Measurements from ENCODE around the gene TCERG1L.

Gene TCERG1L

DNA sequence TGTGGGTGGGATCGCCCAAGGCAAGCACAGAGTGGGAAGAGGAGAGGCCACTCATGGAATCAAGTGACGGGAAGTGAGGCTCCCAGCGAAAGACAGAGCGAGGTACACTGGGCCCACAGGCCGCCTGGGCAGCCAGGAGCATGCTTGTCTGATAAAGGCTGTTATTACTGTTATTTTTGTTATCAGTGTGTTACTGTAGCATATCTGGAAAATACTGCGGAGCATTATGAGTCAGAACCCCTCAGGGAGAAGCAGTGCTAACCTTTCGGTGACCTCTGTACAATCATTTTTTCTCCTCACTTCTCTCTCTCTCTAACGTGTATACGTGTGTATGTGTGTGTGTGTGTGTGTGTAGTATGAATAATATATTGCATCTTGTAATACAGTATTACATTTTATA lies 3.8 kb upstream of the TCERG1L start:
- Histone ChIP-seq H3K4me3 (ENCODE audit: low read depth, low read length) (no peak overlapping the region), H3K9ac (ENCODE audit: low read length) (no peak overlapping the region), H3K27me3 (ENCODE audit: control insufficient read depth, insufficient read depth, low read length) (peaks cover 8% of the 10 kb centered on the region), H3K4me1 (ENCODE audit: control insufficient read depth, insufficient read depth, low read length) (peaks cover 18% of the 10 kb centered on the region), H3K27ac (ENCODE audit: low read depth, low read length) (no peak overlapping the region), H3K36me3 (ENCODE audit: control insufficient read depth, insufficient read depth, low read length) (no peaks in the 10 kb centered on the region), H3K9me3 (ENCODE audit: control insufficient read depth, insufficient read depth, low read depth, low read length) (no peaks in the 10 kb centered on the region)

DNA sequence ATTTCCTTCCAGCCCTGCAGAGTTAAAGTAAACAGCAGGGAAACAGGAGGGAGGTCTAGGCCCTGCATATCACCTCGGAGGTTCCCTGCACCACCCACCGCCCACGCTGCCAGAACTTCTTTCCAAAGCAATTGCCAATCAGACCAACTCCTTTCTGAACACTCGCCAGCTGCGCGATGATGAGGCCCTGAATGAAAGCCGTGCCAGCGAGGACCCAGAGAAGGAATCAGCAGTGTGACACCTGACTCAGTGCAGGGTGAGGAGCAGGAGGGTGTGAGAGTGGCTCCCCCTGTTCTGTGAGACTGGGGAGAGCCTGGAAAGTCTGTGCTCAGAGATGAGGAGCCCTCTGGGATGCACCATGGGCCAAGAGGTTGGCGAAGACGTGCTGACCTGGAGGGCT lies 3.3 kb upstream of the TCERG1L start:
- no peaks in the 10 kb centered on the region for H3K36me3 ChIP-seq (ENCODE audit: control insufficient read depth, insufficient read depth, low read length)
- no peaks in the 10 kb centered on the region for H3K9me3 ChIP-seq (ENCODE audit: control insufficient read depth, insufficient read depth, low read depth, low read length)
- no peak overlapping the region for H3K9ac ChIP-seq (ENCODE audit: low read length)
- H3K27me3 ChIP-seq (ENCODE audit: control insufficient read depth, insufficient read depth, low read length): peaks cover 11% of the 10 kb centered on the region
- H3K27ac ChIP-seq (ENCODE audit: low read depth, low read length): no peak overlapping the region
- no peak overlapping the region for H3K4me3 ChIP-seq (ENCODE audit: low read depth, low read length)
- peaks cover 20% of the 10 kb centered on the region for H3K4me1 ChIP-seq (ENCODE audit: control insufficient read depth, insufficient read depth, low read length)

DNA sequence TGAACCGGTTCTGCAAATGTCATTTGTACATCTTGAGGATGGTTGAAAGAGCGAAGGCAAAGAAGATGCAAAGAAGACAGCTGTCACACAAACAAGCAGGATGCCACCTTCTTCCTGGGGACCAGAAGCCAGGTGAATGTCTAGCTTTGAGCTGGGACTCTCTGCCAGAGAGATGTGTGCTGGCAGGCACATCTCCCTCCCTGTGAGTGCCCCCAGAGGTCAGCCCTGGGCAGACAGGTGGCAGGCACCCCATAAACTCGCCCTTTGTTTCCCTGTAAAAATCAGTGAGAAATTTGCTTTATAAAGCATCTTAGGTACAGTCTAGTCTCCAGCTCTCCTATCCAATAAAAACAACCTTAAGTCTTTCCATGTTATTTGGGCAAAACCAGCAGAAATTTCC lies 2.6 kb upstream of the TCERG1L start:
- no peak overlapping the region for H3K9ac ChIP-seq (ENCODE audit: low read length)
- no peak overlapping the region for H3K27ac ChIP-seq (ENCODE audit: low read depth, low read length)
- H3K9me3 ChIP-seq (ENCODE audit: control insufficient read depth, insufficient read depth, low read depth, low read length): no peaks in the 10 kb centered on the region
- no peak overlapping the region for H3K4me3 ChIP-seq (ENCODE audit: low read depth, low read length)
- H3K36me3 ChIP-seq (ENCODE audit: control insufficient read depth, insufficient read depth, low read length): no peaks in the 10 kb centered on the region
- H3K4me1 ChIP-seq (ENCODE audit: control insufficient read depth, insufficient read depth, low read length): peaks cover 20% of the 10 kb centered on the region
- H3K27me3 ChIP-seq (ENCODE audit: control insufficient read depth, insufficient read depth, low read length): peaks cover 11% of the 10 kb centered on the region

DNA sequence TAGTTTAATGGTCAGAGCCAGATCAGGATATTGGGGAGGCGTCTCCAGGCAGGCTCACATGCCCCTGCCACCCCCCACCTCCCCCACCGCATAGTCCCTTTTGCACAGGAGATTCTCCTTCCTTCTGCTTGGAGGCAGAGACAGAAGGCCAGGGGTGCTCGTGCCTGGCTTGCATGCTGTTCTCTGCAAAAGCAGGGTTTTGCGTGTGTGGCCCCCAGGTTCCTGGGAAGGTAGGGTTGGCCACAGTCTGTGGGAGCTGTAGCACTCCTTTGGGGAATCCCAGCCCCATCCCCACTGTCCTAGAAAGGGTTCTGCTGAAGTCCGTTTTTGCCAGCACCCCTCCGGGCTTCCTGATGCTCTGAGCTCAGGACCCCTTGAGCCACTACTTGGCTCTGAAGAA lies 1.9 kb upstream of the TCERG1L start:
- Histone ChIP-seq H3K9me3 (ENCODE audit: control insufficient read depth, insufficient read depth, low read depth, low read length) (no peaks in the 10 kb centered on the region), H3K36me3 (ENCODE audit: control insufficient read depth, insufficient read depth, low read length) (no peaks in the 10 kb centered on the region), H3K27ac (ENCODE audit: low read depth, low read length) (no peak overlapping the region), H3K9ac (ENCODE audit: low read length) (no peak overlapping the region), H3K4me1 (ENCODE audit: control insufficient read depth, insufficient read depth, low read length) (peaks cover 20% of the 10 kb centered on the region), H3K27me3 (ENCODE audit: control insufficient read depth, insufficient read depth, low read length) (peaks cover 11% of the 10 kb centered on the region), H3K4me3 (ENCODE audit: low read depth, low read length) (no peak overlapping the region)

DNA sequence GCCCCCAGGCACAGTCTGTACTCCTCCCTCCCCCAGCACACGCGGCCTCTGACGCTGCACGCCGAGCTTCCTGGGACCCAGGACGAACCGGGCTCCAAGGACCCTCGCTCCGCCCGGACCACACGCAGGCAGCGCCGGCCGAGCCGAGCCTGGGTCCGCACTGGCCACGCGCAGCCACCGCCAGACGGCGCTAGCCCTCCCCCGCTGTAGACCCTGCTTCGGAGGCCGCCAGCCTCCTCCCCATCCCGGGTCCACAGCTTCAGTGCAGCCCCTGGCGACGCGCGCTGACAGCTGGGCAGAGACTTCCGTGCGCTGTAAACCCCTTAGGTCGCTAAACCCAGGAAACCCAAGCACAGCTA lies 936 bp upstream of the TCERG1L start:
- H3K27me3 ChIP-seq (ENCODE audit: control insufficient read depth, insufficient read depth, low read length): peaks cover 11% of the 10 kb centered on the region
- H3K4me1 ChIP-seq (ENCODE audit: control insufficient read depth, insufficient read depth, low read length): peaks cover 20% of the 10 kb centered on the region
- peak overlapping the region; percentile 55 for H3K4me3 ChIP-seq (ENCODE audit: low read depth, low read length)
- H3K9ac ChIP-seq (ENCODE audit: low read length): peak overlapping the region; percentile 77
- H3K36me3 ChIP-seq (ENCODE audit: control insufficient read depth, insufficient read depth, low read length): 0 out of 2 replicates have a peak, but pooled peaks cover 3% of the 10 kb centered on the region
- H3K27ac ChIP-seq (ENCODE audit: low read depth, low read length): no peak overlapping the region
- no peaks in the 10 kb centered on the region for H3K9me3 ChIP-seq (ENCODE audit: control insufficient read depth, insufficient read depth, low read depth, low read length)

DNA sequence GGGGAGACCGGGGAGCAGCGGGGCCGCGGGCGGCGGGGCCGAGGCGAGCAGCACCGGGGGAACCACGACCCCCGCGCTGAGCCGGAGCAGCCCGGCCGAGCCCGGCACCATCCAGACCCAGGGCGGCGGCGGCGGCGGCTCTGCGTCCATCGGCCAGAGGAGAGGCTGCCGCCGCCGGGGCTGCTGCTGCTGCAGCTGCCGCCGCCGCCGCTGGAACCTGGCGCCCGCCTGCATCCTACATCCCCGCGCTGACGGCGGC lies 190 bp downstream of the TCERG1L start:
- Histone ChIP-seq H3K27me3 (ENCODE audit: control insufficient read depth, insufficient read depth, low read length) (peaks cover 11% of the 10 kb centered on the region), H3K27ac (ENCODE audit: low read depth, low read length) (no peak overlapping the region), H3K4me1 (ENCODE audit: control insufficient read depth, insufficient read depth, low read length) (peaks cover 20% of the 10 kb centered on the region), H3K9me3 (ENCODE audit: control insufficient read depth, insufficient read depth, low read depth, low read length) (no peaks in the 10 kb centered on the region), H3K4me3 (ENCODE audit: low read depth, low read length) (peak overlapping the region; percentile 66), H3K36me3 (ENCODE audit: control insufficient read depth, insufficient read depth, low read length) (0 out of 2 replicates have a peak, but pooled peaks cover 3% of the 10 kb centered on the region), H3K9ac (ENCODE audit: low read length) (peak overlapping the region; percentile 30)

DNA sequence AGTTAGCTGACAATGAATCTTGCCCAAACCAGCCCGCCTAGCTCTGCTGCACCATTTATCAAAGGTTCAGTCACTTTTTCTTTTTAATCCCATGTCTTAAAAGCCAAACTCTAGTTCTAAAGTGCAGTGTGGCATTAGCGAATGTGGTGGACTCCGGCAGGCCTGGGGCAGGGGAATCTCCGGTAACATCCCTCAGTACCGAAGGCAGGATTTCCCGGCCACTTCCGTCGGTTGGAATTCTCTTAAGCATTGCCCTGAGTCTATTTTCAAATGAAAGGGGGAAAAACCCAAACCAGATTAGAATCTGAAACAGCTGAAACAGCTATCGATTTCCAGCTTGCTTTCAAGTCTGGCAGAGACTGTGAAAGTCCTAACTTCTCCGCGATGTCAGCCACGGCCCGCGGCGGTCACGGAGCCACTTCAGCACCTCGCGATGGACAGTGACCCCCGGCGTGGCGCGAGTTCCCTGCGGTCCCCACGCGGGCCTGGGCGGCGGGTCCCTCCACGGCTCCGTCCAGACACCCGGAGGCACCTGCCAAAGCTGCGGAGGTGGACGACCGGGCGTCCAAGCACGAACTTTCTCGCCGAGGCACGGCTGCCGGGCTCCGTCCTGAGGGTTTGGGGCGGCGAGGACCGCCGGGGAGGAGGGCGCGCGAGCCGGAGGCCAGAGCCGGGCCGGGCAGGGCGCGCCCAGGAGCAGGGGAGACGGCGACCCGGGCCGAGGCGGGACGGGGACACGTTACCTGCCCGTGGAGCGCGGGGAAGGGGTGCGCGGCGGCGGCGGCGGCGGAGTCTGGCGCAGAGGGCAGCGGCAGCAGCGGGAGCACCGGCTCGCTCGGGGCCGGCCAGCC lies 745 bp downstream of the TCERG1L start:
- peaks cover 11% of the 10 kb centered on the region for H3K27me3 ChIP-seq (ENCODE audit: control insufficient read depth, insufficient read depth, low read length)
- no peaks in the 10 kb centered on the region for H3K9me3 ChIP-seq (ENCODE audit: control insufficient read depth, insufficient read depth, low read depth, low read length)
- H3K9ac ChIP-seq (ENCODE audit: low read length): peak overlapping the region; percentile 30
- H3K4me3 ChIP-seq (ENCODE audit: low read depth, low read length): peak overlapping the region; percentile 66
- 0 out of 2 replicates have a peak, but pooled peaks cover 3% of the 10 kb centered on the region for H3K36me3 ChIP-seq (ENCODE audit: control insufficient read depth, insufficient read depth, low read length)
- peaks cover 20% of the 10 kb centered on the region for H3K4me1 ChIP-seq (ENCODE audit: control insufficient read depth, insufficient read depth, low read length)
- H3K27ac ChIP-seq (ENCODE audit: low read depth, low read length): no peak overlapping the region

DNA sequence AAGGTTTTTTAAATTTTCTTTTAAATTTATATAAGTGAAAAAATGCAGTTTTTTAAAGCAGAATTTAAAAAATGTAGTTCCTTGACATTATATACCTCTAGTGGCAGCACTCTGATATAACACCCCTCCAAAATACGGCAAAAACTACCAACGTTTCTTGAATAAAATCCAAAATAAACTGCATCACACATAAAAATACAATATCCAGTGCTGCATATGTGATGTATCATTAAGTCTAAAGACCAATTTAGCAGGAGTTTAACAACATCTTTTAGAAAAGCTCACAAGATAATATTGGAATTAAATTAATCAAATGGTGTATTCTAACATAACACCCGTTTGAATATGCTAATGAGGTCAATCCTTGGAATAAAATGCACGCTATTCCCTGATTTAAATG lies 1.4 kb downstream of the TCERG1L start:
- Histone ChIP-seq H3K4me3 (ENCODE audit: low read depth, low read length) (peak overlapping the region; percentile 66), H3K27ac (ENCODE audit: low read depth, low read length) (no peak overlapping the region), H3K9me3 (ENCODE audit: control insufficient read depth, insufficient read depth, low read depth, low read length) (no peaks in the 10 kb centered on the region), H3K4me1 (ENCODE audit: control insufficient read depth, insufficient read depth, low read length) (peaks cover 20% of the 10 kb centered on the region), H3K27me3 (ENCODE audit: control insufficient read depth, insufficient read depth, low read length) (peaks cover 11% of the 10 kb centered on the region), H3K36me3 (ENCODE audit: control insufficient read depth, insufficient read depth, low read length) (0 out of 2 replicates have a peak, but pooled peaks cover 3% of the 10 kb centered on the region), H3K9ac (ENCODE audit: low read length) (no peak overlapping the region)

DNA sequence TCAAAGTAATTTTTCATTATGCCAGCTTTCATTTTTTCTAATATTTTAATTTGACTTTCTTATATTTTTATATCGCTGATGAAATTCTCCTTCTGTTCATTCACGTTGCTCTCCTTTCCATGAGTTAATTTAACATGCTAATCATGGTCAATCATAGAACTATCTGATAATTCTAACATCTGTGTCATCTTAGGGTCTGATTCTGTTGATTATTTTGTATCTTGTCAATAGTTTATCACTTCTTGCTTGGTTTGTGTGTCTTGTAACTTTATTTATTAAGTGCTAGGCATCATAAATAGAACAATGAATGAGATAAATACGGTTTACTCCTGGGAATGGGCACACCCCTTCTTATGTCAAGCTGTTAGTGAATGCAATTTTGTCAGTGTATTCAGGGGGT lies 11.0 kb downstream of the TCERG1L start:
- no peak overlapping the region for H3K27ac ChIP-seq (ENCODE audit: low read depth, low read length)
- no peak overlapping the region for H3K9ac ChIP-seq (ENCODE audit: low read length)
- H3K27me3 ChIP-seq (ENCODE audit: control insufficient read depth, insufficient read depth, low read length): no peaks in the 10 kb centered on the region
- no peaks in the 10 kb centered on the region for H3K36me3 ChIP-seq (ENCODE audit: control insufficient read depth, insufficient read depth, low read length)
- no peak overlapping the region for H3K4me3 ChIP-seq (ENCODE audit: low read depth, low read length)
- H3K9me3 ChIP-seq (ENCODE audit: control insufficient read depth, insufficient read depth, low read depth, low read length): peaks cover 23% of the 10 kb centered on the region
- no peaks in the 10 kb centered on the region for H3K4me1 ChIP-seq (ENCODE audit: control insufficient read depth, insufficient read depth, low read length)

DNA sequence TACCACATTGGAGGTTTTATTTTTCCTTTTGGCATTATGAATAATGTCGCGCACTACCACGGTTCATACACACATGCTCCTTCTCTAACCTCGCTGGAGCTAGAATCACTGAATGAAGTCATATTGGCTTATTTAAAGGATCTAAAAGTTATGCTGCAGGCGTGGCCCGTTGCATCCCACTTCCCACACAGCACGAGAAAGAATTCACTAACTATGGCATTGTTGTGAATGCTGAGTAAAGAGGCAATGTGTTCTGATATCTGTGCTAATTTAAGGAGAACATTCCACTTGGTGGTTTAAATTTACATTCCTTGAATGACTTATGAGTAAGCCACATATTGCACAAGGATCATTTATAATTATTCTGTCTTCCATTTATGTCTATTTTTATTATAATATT lies 20.7 kb downstream of the TCERG1L start:
- H3K4me1 ChIP-seq (ENCODE audit: control insufficient read depth, insufficient read depth, low read length): no peaks in the 10 kb centered on the region
- no peak overlapping the region for H3K27ac ChIP-seq (ENCODE audit: low read depth, low read length)
- peaks cover 12% of the 10 kb centered on the region; the same call in 1 of the 2 replicates for H3K9me3 ChIP-seq (ENCODE audit: control insufficient read depth, insufficient read depth, low read depth, low read length)
- no peak overlapping the region for H3K9ac ChIP-seq (ENCODE audit: low read length)
- no peaks in the 10 kb centered on the region for H3K36me3 ChIP-seq (ENCODE audit: control insufficient read depth, insufficient read depth, low read length)
- H3K4me3 ChIP-seq (ENCODE audit: low read depth, low read length): no peak overlapping the region
- H3K27me3 ChIP-seq (ENCODE audit: control insufficient read depth, insufficient read depth, low read length): no peaks in the 10 kb centered on the region

DNA sequence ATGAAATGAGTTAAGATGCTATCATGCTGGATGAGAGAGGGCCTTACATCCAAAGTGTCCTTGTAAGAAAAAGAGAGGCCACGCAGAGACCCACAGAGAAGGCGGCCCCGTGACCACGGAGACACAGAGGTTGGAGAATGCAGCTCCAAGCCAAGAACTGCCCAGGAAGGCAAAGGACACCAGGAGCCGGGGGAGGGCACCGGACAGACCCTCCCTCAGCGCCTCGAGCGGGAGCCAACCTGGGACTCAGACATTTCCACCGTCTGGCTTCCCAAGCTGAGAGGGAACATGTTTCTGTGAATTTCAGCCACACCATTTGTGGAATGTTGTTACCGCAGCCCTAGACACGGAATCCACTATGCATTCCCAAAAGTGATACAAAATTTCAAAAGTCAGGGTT lies 22.9 kb downstream of the TCERG1L start:
- no peaks in the 10 kb centered on the region for H3K36me3 ChIP-seq (ENCODE audit: control insufficient read depth, insufficient read depth, low read length)
- H3K27me3 ChIP-seq (ENCODE audit: control insufficient read depth, insufficient read depth, low read length): no peaks in the 10 kb centered on the region
- H3K9ac ChIP-seq (ENCODE audit: low read length): no peak overlapping the region
- H3K4me3 ChIP-seq (ENCODE audit: low read depth, low read length): no peak overlapping the region
- H3K4me1 ChIP-seq (ENCODE audit: control insufficient read depth, insufficient read depth, low read length): no peaks in the 10 kb centered on the region
- H3K9me3 ChIP-seq (ENCODE audit: control insufficient read depth, insufficient read depth, low read depth, low read length): peaks cover 5% of the 10 kb centered on the region; the same call in 1 of the 2 replicates
- H3K27ac ChIP-seq (ENCODE audit: low read depth, low read length): no peak overlapping the region
